HepG2 (cell line): ENCODE results near the gene ADAT3. TPM values are rescaled to one million over a fixed set of nuclear protein-coding genes. Genes with fewer than 3 reads are reported as not detected.

Experiments
- CC2D1A ChIP-seq: sonication (generic); formaldehyde crosslinking; IDR thresholded peaks from 2 replicates; pipeline ENCODE4 v1.8.1; 2023; ENCODE audit warnings: mild to moderate bottlenecking, missing genetic modification reagents
- CCDC6 ChIP-seq: sonication (generic); formaldehyde crosslinking; IDR thresholded peaks from 2 replicates; pipeline ENCODE4 v1.8.1; 2022; ENCODE audit warnings: mild to moderate bottlenecking, missing genetic modification reagents, moderate library complexity
- DDIT3 ChIP-seq: sonication (generic); formaldehyde crosslinking; IDR thresholded peaks from 2 replicates; pipeline ENCODE4 v1.4.0; 2020; ENCODE audit warnings: mild to moderate bottlenecking, missing genetic modification reagents
- ETV5 ChIP-seq: IDR thresholded peaks from 2 replicates; pipeline ENCODE4 v1.6.1; 2018; ENCODE audit warnings: missing biosample characterization, missing genetic modification reagents, inconsistent platforms, borderline replicate concordance
- HNRNPLL ChIP-seq: fragments of 200-400 bp; formaldehyde crosslinking; IDR thresholded peaks from 2 replicates; pipeline ENCODE4 v1.6.1; 2017; ENCODE audit warnings: mild to moderate bottlenecking, low read depth, low read length; ENCODE audit not compliant: poor library complexity, severe bottlenecking
- KMT2A ChIP-seq: sonication (generic); formaldehyde crosslinking; IDR thresholded peaks from 2 replicates; pipeline ENCODE4 v1.4.0; 2020; ENCODE audit warnings: missing genetic modification reagents
- MATR3 ChIP-seq: sonication (generic); formaldehyde crosslinking; IDR thresholded peaks from 2 replicates; pipeline ENCODE4 v1.4.0; 2020; ENCODE audit warnings: missing genetic modification reagents
- MBD4 ChIP-seq: IDR thresholded peaks from 2 replicates; pipeline ENCODE4 v1.6.1; 2012; ENCODE audit warnings: low read length, inconsistent platforms, borderline replicate concordance
- MED8 ChIP-seq: sonication (generic); formaldehyde crosslinking; IDR thresholded peaks from 2 replicates; pipeline ENCODE4 v1.8.1; 2023; ENCODE audit warnings: mild to moderate bottlenecking, missing genetic modification reagents; ENCODE audit not compliant: insufficient replicate concordance
- MYNN ChIP-seq: sonication (generic); formaldehyde crosslinking; IDR thresholded peaks from 2 replicates; pipeline ENCODE4 v1.4.0; 2020; ENCODE audit warnings: mild to moderate bottlenecking, low read depth, missing genetic modification reagents
- PCBP2 ChIP-seq: fragments of 200-400 bp; formaldehyde crosslinking; optimal IDR thresholded peaks from 2 replicates; pipeline ENCODE3; 2018; ENCODE audit warnings: low read length, low read depth; ENCODE audit not compliant: poor library complexity, severe bottlenecking
- RFX1 ChIP-seq: fragments of 450-650 bp; IDR thresholded peaks from 2 replicates; pipeline ENCODE4 v1.6.1; 2017
- SCMH1 ChIP-seq: sonication (generic); formaldehyde crosslinking; IDR thresholded peaks from 2 replicates; pipeline ENCODE4 v1.9.0; 2021; ENCODE audit warnings: missing genetic modification reagents, mild to moderate bottlenecking, borderline replicate concordance
- SMYD3 ChIP-seq: sonication (generic); formaldehyde crosslinking; IDR thresholded peaks from 2 replicates; pipeline ENCODE4 v1.8.1; 2023; ENCODE audit warnings: mild to moderate bottlenecking, missing genetic modification reagents
- TP53 ChIP-seq: sonication (generic); formaldehyde crosslinking; conservative IDR thresholded peaks from 2 replicates; pipeline ENCODE4 v1.4.0; 2020; ENCODE audit warnings: missing genetic modification reagents
- ZBTB3 ChIP-seq: sonication (generic); formaldehyde crosslinking; IDR thresholded peaks from 2 replicates; pipeline ENCODE4 v1.4.0; 2020; ENCODE audit warnings: low read depth, mild to moderate bottlenecking, moderate library complexity, missing genetic modification reagents, borderline replicate concordance
- ZNF256 ChIP-seq: sonication (generic); formaldehyde crosslinking; conservative IDR thresholded peaks from 2 replicates; pipeline ENCODE4 v1.4.0; 2020; ENCODE audit warnings: missing genetic modification reagents
- ZNF3 ChIP-seq: IDR thresholded peaks from 2 replicates; pipeline ENCODE4 v1.7.0; 2017; ENCODE audit warnings: inconsistent platforms
- ZNF576 ChIP-seq: sonication (generic); formaldehyde crosslinking; IDR thresholded peaks from 2 replicates; pipeline ENCODE4 v1.4.0; 2020; ENCODE audit warnings: mild to moderate bottlenecking, missing genetic modification reagents
- ZNF580 ChIP-seq: IDR thresholded peaks from 2 replicates; pipeline ENCODE4 v1.6.1; 2016; ENCODE audit warnings: low read depth, borderline replicate concordance
- ZNF589 ChIP-seq: sonication (generic); formaldehyde crosslinking; conservative IDR thresholded peaks from 2 replicates; pipeline ENCODE4 v1.8.0; 2022; ENCODE audit warnings: mild to moderate bottlenecking, moderate library complexity, missing genetic modification reagents
- polyA plus RNA-seq, 8 experiments: library from polyadenylated mRNA; depleted of rRNA in 3 of 8; stranded (reverse) in 7 of 8; unstranded in 1 of 8; fragments of >200 nt; fragmentation: Illumina TruSeq in 4 of 8; extraction: Trizol in 4 of 8; gene quantifications; 2 replicates each; pipeline versions ENCODE4 v1.2.1 to v1.2.3, GENCODE V29; 2011 to 2016; ENCODE audit warnings: low read depth in 4 of 8, missing spikeins in 1 of 8, mixed read lengths in 1 of 8; ENCODE audit not compliant: insufficient read depth in 1 of 8
- total RNA-seq, 5 experiments: library from RNA; depleted of rRNA; stranded (reverse); fragments of >200 nt; fragmentation: Illumina TruSeq; extraction: Trizol; gene quantifications; 2 replicates each; pipeline ENCODE4 v1.2.3, GENCODE V29; 2016; ENCODE audit warnings: low read depth in 1 of 5
- TF ChIP-seq, protein P1 (sequence below): sonication (generic); formaldehyde crosslinking; IDR thresholded peaks from 2 replicates; pipeline ENCODE4 v1.4.0; 2020; ENCODE audit warnings: missing genetic modification reagents
- TF ChIP-seq, protein P2 (sequence below): sonication (generic); formaldehyde crosslinking; IDR thresholded peaks from 2 replicates; pipeline ENCODE4 v1.5.0; 2020; ENCODE audit warnings: mild to moderate bottlenecking, missing genetic modification reagents
- TF ChIP-seq, protein P3 (sequence below): IDR thresholded peaks from 2 replicates; pipeline ENCODE4 v1.6.1; 2016; ENCODE audit warnings: control low read depth
- TF ChIP-seq, protein P4 (sequence below): sonication (generic); formaldehyde crosslinking; IDR thresholded peaks from 2 replicates; pipeline ENCODE4 v1.5.0; 2020; ENCODE audit warnings: missing genetic modification reagents, mild to moderate bottlenecking, borderline replicate concordance

ADAT3 gene
- total and polyA plus RNA-seq, 2 of the 13 experiments (the other 11 are each of a cell fraction or from before 2014, with no cell fraction given) = 0.95 to 3.5 TPM

- TF ChIP-seq HNRNPLL = peak; percentile 17
- TF ChIP-seq MATR3 = no peak
- no peak for TF ChIP-seq ZNF580
- no peak for TF ChIP-seq MYNN
- TF ChIP-seq, protein P1, sequence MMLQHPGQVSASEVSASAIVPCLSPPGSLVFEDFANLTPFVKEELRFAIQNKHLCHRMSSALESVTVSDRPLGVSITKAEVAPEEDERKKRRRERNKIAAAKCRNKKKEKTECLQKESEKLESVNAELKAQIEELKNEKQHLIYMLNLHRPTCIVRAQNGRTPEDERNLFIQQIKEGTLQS (CRISPR knock-in tag) = no peak
- TF ChIP-seq DDIT3 (CRISPR knock-in tag) = no peak
- TF ChIP-seq ZNF576 (CRISPR knock-in tag) = peak; percentile 43; the same call in 1 of the 2 replicates
- TF ChIP-seq ZNF256 = no peak
- no peak; the same call in 1 of the 2 replicates for TF ChIP-seq CCDC6 (CRISPR knock-in tag)
- no peak for TF ChIP-seq PCBP2
- TF ChIP-seq, protein P2, sequence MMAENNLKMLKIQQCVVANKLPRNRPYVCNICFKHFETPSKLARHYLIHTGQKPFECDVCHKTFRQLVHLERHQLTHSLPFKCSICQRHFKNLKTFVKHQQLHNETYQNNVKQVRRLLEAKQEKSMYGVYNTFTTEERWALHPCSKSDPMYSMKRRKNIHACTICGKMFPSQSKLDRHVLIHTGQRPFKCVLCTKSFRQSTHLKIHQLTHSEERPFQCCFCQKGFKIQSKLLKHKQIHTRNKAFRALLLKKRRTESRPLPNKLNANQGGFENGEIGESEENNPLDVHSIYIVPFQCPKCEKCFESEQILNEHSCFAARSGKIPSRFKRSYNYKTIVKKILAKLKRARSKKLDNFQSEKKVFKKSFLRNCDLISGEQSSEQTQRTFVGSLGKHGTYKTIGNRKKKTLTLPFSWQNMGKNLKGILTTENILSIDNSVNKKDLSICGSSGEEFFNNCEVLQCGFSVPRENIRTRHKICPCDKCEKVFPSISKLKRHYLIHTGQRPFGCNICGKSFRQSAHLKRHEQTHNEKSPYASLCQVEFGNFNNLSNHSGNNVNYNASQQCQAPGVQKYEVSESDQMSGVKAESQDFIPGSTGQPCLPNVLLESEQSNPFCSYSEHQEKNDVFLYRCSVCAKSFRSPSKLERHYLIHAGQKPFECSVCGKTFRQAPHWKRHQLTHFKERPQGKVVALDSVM (CRISPR knock-in tag) = no peak
- peak; percentile 45 for TF ChIP-seq MED8 (CRISPR knock-in tag)
- TF ChIP-seq TP53 = no peak
- no peak for TF ChIP-seq ZNF3
- no peak for TF ChIP-seq SMYD3 (CRISPR knock-in tag)
- no peak; the same call in 1 of the 2 replicates for TF ChIP-seq ZNF589
- no peak for TF ChIP-seq ZBTB3 (CRISPR knock-in tag)
- TF ChIP-seq RFX1 = no peak
- TF ChIP-seq SCMH1 (CRISPR knock-in tag) = no peak
- TF ChIP-seq CC2D1A = no peak
- peak; percentile 79 for TF ChIP-seq ETV5 (CRISPR knock-in tag)
- TF ChIP-seq, protein P3, sequence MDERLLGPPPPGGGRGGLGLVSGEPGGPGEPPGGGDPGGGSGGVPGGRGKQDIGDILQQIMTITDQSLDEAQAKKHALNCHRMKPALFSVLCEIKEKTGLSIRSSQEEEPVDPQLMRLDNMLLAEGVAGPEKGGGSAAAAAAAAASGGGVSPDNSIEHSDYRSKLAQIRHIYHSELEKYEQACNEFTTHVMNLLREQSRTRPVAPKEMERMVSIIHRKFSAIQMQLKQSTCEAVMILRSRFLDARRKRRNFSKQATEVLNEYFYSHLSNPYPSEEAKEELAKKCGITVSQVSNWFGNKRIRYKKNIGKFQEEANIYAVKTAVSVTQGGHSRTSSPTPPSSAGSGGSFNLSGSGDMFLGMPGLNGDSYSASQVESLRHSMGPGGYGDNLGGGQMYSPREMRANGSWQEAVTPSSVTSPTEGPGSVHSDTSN (CRISPR knock-in tag) = no peak
- TF ChIP-seq, protein P4, sequence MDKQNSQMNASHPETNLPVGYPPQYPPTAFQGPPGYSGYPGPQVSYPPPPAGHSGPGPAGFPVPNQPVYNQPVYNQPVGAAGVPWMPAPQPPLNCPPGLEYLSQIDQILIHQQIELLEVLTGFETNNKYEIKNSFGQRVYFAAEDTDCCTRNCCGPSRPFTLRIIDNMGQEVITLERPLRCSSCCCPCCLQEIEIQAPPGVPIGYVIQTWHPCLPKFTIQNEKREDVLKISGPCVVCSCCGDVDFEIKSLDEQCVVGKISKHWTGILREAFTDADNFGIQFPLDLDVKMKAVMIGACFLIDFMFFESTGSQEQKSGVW = no peak
- TF ChIP-seq MBD4 = no peak
- no peak for TF ChIP-seq KMT2A (CRISPR knock-in tag)
Measured at GRCh38 chr19:1863638-1864479, 41.3 kb upstream of the ADAT3 start (continued).
